ENCODE results near the gene PPIL3. TPM values are rescaled to one million over a fixed set of nuclear protein-coding genes. Genes with fewer than 3 reads are reported as not detected.
"Not testable (repeated sequence)": the region's sequence is repeated elsewhere in the genome, so short reads cannot be mapped to it uniquely, and the experiment has no call there.

The PPIL3 gene
- total RNA-seq, 2 experiments from 2014 or later = 97.9 to 99.4 TPM

- Mint-ChIP-seq H3K36me3 (ENCODE audit: low read depth) (peaks cover 40% of the 10 kb centered on the region), H3K27me3 (no peaks in the 10 kb centered on the region), H3K4me3 (no peak overlapping the region), H3K27ac (peak overlapping the region; percentile 53), H3K9me3 (no peaks in the 10 kb centered on the region), H3K4me1 (ENCODE audit: low read depth) (peaks cover 19% of the 10 kb centered on the region)
- POLR2A ChIA-PET = interaction anchor here (0.6 kb wide), 1 partner anchor 10 kb away, joined by 3 read pairs; the partner anchor contains the start of genes NIF3L1 and PPIL3
- TF ChIP-seq CTCF (IDR thresholded peaks at IDR 0.05) = no peak
- intact Hi-C loops (cut with micrococcal nuclease) = no loop called here
- CTCF ChIA-PET = interaction anchor here (1.0 to 1.3 kb wide), 3 partner anchors 169 to 258 kb away, joined by 3 to 4 read pairs (median 4); no protein-coding TSS in a partner anchor
- ATAC-seq = no peak
- DNase-seq = no peak
Measured at GRCh38 chr2:200899482-200899881, 10.6 kb upstream of the PPIL3 start.

GRCh38 chr2:200881715-200882249 lies 7.1 kb downstream of the PPIL3 start:
- Mint-ChIP-seq H3K4me1 (ENCODE audit: low read depth) (peaks cover 24% of the 10 kb centered on the region), H3K36me3 (ENCODE audit: low read depth) (peaks cover 56% of the 10 kb centered on the region), H3K27ac (peak overlapping the region; percentile 18)
- POLR2A ChIA-PET = interaction anchor here (3.8 kb wide), 1 partner anchor 18 kb away, joined by 13 read pairs; the partner anchor contains the start of gene CLK1
- H3K9me3 Mint-ChIP-seq; DNase-seq; intact Hi-C loops (cut with micrococcal nuclease); H3K4me3 Mint-ChIP-seq; ATAC-seq; H3K27me3 Mint-ChIP-seq: not testable (repeated sequence)
- CTCF ChIA-PET = interaction anchor here (1.0 kb wide), 1 partner anchor 61 kb away, joined by 3 read pairs; no protein-coding TSS in a partner anchor

DNA sequence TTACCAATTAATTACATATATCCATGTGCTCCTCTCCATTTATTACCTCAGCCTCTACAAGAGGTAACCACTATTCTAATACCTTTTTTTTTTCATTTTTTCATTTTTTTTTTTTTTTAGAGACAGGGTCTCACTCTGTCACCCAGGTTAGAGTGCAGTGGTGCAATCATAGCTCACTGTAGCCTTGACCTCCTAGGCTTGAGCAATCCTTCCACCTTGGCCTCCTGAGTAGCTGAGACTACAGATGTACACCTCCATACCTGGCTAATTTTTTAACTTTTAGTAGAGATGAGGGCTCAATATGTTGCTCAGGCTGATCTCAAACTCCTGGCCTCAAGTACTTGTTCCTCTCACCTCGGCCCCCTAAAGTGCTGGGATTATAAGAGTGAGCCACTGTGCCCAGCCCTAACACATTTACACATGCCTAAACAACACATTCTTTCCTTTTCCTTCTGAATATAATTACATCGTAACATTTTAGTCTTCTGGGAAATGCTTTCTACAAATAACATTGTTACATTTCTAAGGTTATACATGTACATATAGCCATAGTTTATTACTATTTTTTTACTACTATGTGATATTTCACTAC lies 10.5 kb downstream of the PPIL3 start:
- CTCF ChIA-PET = interaction anchor here (0.6 to 1.1 kb wide), 2 partner anchors 9 to 23 kb away, joined by 3 to 4 read pairs; no protein-coding TSS in a partner anchor
- Mint-ChIP-seq H3K9me3 (no peaks in the 10 kb centered on the region), H3K27me3 (no peaks in the 10 kb centered on the region), H3K27ac (no peak overlapping the region), H3K4me1 (ENCODE audit: low read depth) (peaks cover 11% of the 10 kb centered on the region), H3K36me3 (ENCODE audit: low read depth) (peaks cover 53% of the 10 kb centered on the region), H3K4me3 (no peak overlapping the region)
- POLR2A ChIA-PET = interaction anchor here (0.8 to 1.6 kb wide), 2 partner anchors 10 to 14 kb away, joined by 3 to 8 read pairs; partner anchors contain the start of gene CLK1
- TF ChIP-seq CTCF (IDR thresholded peaks at IDR 0.05) = no peak
- ATAC-seq (no peak), DNase-seq (no peak)
- intact Hi-C loops (cut with micrococcal nuclease) = no loop called here

DNA sequence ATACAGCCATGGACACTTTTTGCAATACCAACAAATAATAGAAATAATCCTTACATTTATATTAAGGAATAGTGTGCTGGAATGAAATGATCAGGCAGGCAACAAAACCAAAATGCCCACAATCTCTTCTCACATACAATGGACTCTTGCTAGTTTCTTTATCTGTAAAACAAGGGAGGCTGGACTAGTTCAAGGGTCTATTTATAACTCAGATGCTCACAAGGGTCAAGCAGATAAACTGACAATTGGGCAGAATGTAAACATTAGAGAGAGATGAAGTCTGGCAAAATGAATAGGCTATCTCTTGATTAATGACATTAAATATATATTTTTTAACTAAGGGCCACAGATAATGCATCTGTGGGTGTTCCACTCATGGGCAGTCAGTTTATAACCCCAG lies 11.4 kb downstream of the PPIL3 start:
- DNase-seq = no peak
- no peaks in the 10 kb centered on the region for H3K9me3 Mint-ChIP-seq
- ChIA-PET CTCF (interaction anchor here (1.1 kb wide), 1 partner anchor 8 kb away, joined by 4 read pairs; no protein-coding TSS in a partner anchor), POLR2A (interaction anchor here (0.8 to 1.6 kb wide), 3 partner anchors 9 to 13 kb away, joined by 3 to 8 read pairs (median 3); partner anchors contain the start of gene CLK1)
- peaks cover 9% of the 10 kb centered on the region for H3K4me1 Mint-ChIP-seq (ENCODE audit: low read depth)
- no peaks in the 10 kb centered on the region for H3K27me3 Mint-ChIP-seq
- H3K4me3 Mint-ChIP-seq = no peak overlapping the region
- intact Hi-C loops (cut with micrococcal nuclease) = no loop called here
- no peak overlapping the region for H3K27ac Mint-ChIP-seq
- H3K36me3 Mint-ChIP-seq (ENCODE audit: low read depth) = peaks cover 52% of the 10 kb centered on the region
- TF ChIP-seq CTCF (IDR thresholded peaks at IDR 0.05) = no peak
- no peak for ATAC-seq

DNA sequence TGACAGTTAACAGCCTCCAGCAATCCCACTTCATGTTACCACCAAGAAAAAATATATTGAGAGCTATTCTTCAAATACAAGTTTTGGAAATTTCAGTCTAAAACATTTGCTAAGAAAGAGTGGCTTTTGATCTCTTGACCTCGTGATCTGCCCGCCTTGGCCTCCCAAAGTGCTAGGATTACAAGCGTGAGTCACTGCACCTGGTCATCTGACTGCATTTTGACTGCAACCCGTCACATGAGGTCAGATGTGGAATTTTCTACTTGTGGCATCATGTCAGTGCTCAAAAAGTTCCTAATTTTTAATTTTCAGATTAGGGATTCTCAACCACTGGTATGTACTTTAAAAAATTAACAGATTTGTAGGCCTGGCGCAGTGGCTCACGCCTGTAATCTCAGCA lies 15.3 kb downstream of the PPIL3 start:
- DNase-seq (no peak), ATAC-seq (no peak)
- ChIA-PET CTCF (no interaction called here), POLR2A (no interaction called here)
- Mint-ChIP-seq H3K4me1 (ENCODE audit: low read depth) (peaks cover 9% of the 10 kb centered on the region), H3K9me3 (no peaks in the 10 kb centered on the region), H3K27ac (no peak overlapping the region), H3K27me3 (no peaks in the 10 kb centered on the region), H3K4me3 (no peak overlapping the region), H3K36me3 (ENCODE audit: low read depth) (peaks cover 45% of the 10 kb centered on the region)
- intact Hi-C loops (cut with micrococcal nuclease) = no loop called here
- no peak for TF ChIP-seq CTCF (IDR thresholded peaks at IDR 0.05)

All from activated CD8-positive, alpha-beta T cell treated with anti-CD3 and anti-CD28 coated beads for 36 hours (primary cell).